GM19438 (cell line): ENCODE measurements around the gene RTEL1.

ENCODE experiments used
- ATAC-seq: cut with Tn5 transposase; IDR thresholded peaks from one replicate; pipeline ENCODE4 v1.9.1; 2021; ENCODE audit warnings: low read depth; ENCODE audit not compliant: unreplicated experiment

The RTEL1 gene

DNA sequence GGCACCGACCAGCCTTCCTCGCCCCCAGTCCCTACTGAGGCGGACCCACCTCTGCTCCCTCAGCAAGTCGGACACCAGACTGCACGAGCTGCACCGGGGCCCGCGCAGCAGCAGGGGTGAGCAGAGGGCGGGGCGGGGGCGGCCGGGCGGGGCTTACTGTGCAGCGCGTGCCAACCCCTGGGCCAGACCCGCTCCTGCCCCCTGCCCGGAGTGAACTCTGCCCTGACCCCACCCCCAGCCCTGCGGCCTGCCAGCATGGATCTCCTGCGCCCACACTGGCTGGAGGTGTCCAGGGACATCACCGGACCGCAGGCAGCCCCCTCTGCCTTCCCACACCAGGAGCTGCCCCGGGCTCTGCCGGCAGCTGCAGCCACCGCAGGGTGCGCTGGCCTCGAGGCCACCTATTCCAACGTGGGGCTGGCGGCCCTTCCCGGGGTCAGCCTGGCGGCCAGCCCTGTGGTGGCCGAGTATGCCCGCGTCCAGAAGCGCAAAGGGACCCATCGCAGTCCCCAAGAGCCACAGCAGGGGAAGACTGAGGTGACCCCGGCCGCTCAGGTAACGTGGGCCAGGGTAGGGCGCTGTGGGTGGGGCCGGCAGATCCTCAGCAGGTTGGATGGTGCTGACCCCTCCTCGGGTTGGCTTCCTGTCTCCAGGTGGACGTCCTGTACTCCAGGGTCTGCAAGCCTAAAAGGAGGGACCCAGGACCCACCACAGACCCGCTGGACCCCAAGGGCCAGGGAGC, 80.0 kb downstream of the RTEL1 start:
- ATAC-seq = no peak

GRCh38 chr20:63738687-63739129, 80.6 kb downstream of the RTEL1 start:
- ATAC-seq = no peak

- ATAC-seq = no peak
Measured at GRCh38 chr20:63739130-63740069, 81.3 kb downstream of the RTEL1 start, which contains the start of gene SLC2A4RG. TSS of gene SLC2A4RG (plus strand) at chr20:63739776. CDS start at chr20:63739913, 137 bp downstream.

GRCh38 chr20:63740070-63740626, 82.0 kb downstream of the RTEL1 start:
- no peak for ATAC-seq

DNA sequence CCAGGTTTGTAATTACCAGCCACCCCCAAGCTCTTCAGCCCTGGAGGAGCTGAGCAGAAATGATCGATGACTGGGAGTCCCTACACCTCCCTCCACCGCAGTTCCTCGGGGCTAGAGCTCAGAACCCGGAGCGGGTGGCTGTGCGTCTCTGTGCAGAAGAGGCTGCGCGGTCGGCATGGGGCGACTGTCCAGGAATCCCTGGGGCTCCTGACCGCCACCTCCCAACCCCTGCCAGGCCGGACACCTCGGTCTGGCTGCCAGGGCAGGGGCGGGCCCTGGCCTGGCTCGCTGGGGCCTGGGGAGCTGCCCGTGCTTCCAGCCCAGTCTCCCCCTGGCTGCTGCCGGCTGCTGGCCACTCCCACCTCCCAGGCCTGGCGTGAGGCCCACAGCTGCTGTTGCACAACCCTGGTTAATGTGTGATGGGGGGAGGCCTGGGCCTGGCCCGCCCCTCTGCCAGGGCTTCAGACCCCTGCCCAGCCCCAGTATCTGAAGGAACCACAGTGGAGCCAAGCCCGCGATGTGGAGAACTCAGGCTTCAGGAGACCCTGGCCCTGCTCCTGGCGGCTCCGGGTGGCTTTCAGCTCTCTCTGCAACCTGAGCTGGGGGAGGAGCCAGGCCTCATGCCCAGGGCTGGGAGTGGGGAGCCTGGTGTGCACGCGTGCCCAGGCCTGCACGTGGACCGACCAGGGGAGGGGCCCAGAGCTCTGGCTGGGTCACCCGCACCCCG, 82.7 kb downstream of the RTEL1 start:
- ATAC-seq = no peak

DNA sequence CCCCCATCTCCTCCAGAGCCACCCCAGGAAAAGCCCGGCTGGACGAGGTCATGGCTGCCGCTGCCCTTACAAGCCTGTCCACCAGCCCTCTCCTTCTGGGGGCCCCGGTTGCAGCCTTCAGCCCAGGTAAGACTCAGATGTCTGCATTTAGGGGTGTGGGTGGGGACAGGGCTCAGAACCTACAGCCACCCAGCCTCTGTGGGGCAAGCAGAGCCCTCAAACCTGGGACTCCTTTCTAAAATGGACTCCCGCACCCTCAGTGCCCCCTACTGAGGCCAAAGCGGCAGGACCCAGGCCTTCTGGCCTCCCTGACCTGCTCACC, 83.2 kb downstream of the RTEL1 start:
- no peak for ATAC-seq

DNA sequence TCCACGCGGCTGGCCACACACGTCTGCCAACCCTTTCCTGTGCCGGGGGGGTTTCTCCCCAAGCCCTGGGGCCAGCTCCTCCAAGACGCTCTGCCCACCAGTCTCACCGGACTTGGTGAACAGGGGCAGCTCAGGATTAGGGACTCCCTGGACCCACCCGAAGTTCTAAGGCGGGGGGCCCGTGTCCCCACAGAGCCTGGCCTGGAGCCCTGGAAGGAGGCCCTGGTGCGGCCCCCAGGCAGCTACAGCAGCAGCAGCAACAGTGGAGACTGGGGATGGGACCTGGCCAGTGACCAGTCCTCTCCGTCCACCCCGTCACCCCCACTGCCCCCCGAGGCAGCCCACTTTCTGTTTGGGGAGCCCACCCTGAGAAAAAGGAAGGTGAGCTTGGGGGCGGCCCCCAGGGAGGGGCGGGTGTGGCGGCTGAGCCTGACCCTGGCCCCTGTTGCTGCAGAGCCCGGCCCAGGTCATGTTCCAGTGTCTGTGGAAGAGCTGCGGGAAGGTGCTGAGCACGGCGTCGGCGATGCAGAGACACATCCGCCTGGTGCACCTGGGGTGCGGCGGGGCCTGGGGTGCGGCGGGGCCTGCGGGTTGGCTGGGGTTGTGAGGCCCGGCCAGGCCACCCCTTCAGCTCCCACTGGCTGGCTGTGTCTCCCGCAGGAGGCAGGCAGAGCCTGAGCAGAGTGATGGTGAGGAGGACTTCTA, 83.7 kb downstream of the RTEL1 start:
- no peak for ATAC-seq

DNA sequence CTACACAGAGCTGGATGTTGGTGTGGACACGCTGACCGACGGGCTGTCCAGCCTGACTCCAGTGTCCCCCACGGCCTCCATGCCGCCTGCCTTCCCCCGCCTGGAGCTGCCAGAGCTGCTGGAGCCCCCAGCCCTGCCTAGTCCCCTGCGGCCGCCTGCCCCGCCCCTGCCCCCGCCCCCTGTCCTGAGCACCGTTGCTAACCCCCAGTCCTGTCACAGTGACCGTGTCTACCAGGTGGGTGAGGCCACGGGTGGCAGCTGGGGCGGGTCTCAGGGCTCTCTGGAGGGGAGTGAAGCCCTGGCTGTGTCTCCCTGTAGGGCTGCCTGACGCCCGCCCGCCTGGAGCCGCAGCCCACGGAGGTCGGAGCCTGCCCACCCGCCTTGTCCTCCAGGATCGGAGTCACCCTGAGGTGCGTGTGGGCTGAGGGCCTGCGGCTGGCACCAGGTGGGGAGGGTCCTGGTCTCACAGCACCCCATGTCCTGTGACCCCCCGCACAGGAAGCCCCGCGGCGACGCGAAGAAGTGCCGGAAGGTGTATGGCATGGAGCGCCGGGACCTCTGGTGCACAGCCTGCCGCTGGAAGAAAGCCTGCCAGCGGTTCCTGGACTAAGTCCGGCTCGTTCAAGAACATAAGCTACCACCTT, 84.4 kb downstream of the RTEL1 start:
- ATAC-seq = no peak

DNA sequence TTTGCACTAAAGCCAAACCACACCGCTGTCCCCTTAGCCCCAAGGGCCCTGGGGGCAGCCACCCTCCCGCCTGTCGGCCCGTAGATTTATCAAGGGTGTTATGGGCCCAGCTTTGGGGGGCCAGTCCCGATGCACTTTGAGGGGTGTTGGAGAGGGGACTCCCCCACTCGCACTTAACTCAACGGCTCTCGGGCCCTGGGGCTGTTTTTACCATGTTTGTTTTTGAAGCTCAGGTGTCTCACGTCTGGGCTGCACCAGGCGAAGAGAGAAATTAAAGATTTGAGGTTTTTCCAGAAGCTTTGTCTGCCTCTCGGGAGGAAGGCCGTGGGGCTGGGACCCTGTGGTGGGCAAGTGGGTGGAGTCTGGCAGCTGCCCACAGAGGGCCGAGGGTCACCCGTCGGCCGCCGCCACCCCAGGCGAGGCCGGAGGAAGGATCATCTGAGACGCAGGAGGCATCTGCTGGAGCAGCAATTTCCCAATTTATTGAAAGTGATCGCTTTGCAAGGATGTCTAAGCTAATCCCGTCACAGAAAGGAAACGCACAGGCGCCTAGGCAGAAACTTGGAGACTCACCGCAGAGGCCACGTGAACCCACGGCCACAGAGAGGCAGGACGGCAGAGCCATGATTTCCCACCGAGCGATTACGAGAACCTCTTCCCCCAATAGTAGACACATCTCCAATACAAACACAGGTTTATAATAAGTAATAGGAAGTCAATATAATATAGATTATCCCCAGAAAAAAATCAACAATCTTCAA, 85.3 kb downstream of the RTEL1 start:
- ATAC-seq = no peak

DNA sequence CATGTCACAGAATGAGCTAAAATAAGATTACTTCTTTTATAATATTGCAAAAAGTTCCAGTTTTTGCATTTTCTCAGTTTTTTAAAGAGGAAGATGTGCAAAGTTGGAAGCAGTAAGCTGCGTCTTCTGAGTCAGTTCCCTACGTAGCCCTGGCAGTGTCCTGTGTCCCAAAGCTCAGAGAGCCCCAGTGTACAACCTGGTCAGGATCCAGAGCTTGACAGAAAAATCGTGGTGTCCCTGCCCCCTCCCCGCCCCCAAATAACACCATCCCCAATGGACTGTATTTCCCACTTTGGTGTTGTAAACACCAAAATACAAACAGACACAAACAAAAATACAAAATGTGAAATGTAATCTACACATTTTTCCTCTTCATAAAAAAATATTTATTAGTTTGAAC, 86.0 kb downstream of the RTEL1 start:
- ATAC-seq = no peak

DNA sequence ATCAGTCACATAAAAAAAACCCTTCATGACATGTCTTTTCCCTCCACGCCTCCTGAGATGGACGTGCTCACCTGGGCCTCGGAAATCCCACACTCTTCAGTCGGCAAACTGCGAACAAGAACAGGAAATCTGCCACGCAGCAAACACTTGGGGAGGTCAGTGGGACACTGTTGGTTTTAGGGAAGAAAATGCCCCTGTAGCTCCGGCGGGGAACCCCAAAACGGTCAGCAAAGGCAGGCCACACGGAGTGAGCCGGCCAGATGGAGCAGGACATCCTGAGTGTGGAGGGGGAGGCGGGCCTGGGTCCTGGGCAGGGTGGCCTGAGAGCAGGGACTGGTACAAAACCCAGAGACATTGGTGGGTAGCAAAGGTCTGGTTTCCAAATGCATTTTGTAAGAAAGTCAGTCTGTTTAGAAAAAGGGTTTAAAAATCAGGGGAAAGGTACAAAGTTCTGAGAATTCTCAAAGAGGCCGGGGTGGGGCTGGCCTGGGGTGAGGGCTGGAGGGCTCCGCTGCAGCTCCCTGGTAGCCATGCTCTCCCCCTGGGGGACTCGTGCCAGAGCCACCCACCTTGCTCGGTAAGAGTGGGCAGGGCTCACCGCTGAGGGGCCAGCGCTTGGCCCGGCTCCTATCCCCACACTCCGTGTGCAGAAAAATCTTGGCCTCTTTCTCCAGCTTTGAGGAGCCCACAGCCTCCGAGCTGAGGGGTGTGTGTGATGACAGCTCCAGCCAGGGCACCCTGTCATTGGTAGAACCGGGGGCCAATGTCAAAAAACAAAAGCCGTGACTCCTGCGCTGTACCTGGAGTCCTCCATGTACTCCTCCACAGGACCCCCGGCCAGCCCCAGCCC, 86.7 kb downstream of the RTEL1 start:
- no peak for ATAC-seq

GRCh38 chr20:63745424-63745805, 87.3 kb downstream of the RTEL1 start:
- no peak for ATAC-seq
